NCI-H446 treated with DMSO at 0.1 percent for 48 hours (cell line): ENCODE measurements around the gene ZBTB21.

Experiments
- DNase-seq: peaks from one replicate; lab custom pipeline; 2025; lab: John Stamatoyannopoulos, UW

Gene ZBTB21

GRCh38 chr21:42039911-42040351 is 29.8 kb upstream of the ZBTB21 start:
- no peak for DNase-seq

GRCh38 chr21:42039470-42039901 is 29.3 kb upstream of the ZBTB21 start:
- DNase-seq = no peak

- peak; percentile 48 for DNase-seq
These were observed 28.8 kb upstream of the ZBTB21 start for GRCh38 chr21:42038826-42039425.

GRCh38 chr21:42038393-42038792 is 28.2 kb upstream of the ZBTB21 start:
- no peak for DNase-seq

DNA sequence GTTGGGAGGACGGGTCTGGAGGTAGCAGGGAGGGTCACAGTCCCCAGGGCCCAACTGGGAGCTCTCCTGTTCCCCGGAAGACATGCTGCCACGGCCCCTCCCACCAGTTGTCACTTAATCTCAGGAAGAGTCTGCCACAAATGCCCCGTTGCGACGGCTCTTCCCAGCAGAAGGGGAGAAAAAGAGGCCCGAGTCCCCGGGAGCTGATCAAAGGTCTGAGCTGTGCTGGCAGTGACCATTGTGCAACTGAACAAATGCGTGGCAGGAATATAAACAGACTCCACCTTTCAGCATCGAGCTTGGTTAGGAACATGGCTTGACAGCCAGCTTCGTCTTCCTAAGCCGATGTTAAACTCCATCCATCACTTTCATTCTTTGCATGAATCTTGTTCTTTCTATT is 27.8 kb upstream of the ZBTB21 start:
- DNase-seq = no peak

GRCh38 chr21:42037516-42037915 is 27.4 kb upstream of the ZBTB21 start:
- DNase-seq = no peak

GRCh38 chr21:42036313-42036712 is 26.2 kb upstream of the ZBTB21 start:
- DNase-seq = no peak

- no peak for DNase-seq
These were observed 22.8 kb upstream of the ZBTB21 start for GRCh38 chr21:42032968-42033367.

DNA sequence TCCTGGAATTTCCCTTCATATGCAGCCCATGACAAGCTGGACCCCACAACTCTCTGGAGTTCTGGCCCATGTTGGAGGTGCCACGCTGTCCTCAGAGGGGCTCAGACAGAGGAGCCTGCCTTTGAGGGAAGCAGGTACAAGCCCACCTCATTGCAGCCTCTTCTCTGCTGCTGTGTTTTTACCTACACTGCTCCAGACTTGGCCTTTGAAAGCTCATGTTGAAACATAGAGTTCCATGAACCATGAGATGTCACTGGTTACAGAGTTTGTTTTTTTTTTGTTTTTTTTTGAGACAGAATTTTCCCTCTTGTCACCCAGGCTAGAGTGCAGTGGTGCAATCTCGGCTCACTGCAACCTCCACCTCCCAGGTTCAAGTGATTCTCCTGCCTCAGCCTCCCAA is 22.1 kb upstream of the ZBTB21 start:
- no peak for DNase-seq

- no peak for DNase-seq
These were observed 21.7 kb upstream of the ZBTB21 start for GRCh38 chr21:42031816-42032215.

DNA sequence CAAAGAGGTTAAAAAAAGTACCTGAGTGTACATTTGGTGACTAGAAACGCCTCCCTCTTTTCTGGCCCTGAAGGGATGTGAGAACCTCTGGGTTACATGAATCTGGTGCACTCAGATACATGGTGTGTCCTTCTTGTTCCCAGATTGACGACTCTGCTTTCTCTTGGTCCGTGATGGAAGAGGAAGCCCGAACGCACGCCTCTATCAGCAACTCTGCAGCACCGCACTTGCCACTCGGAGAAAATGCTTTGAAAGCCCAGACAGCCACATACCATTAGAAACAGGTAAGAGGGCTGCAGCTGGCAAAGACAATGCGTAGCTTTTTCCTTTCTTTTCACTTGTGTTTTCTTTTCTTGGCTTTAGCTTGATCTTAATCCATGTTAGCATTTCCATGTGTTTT is 21.1 kb upstream of the ZBTB21 start:
- no peak for DNase-seq

DNA sequence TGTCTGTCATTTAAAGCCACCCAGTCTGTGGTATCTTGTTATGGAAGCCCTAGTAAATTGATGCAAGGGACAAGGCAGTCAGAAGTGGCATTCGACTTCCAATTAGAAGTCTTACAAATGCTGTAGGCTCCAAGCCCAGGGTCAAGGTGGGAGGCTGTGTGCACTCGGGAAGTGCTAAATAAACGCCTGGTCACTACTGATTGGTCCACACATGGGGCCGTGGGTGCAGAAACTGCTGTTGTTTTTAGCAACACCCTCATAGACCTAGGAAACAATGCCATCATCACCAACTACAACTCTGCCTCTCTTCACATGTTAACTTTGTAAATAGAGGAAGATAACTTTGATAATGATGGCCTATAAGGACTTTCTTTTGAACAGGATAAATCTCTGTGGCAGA is 20.2 kb upstream of the ZBTB21 start:
- no peak for DNase-seq

- DNase-seq = no peak
These were observed 18.7 kb upstream of the ZBTB21 start for GRCh38 chr21:42028766-42029425.

DNA sequence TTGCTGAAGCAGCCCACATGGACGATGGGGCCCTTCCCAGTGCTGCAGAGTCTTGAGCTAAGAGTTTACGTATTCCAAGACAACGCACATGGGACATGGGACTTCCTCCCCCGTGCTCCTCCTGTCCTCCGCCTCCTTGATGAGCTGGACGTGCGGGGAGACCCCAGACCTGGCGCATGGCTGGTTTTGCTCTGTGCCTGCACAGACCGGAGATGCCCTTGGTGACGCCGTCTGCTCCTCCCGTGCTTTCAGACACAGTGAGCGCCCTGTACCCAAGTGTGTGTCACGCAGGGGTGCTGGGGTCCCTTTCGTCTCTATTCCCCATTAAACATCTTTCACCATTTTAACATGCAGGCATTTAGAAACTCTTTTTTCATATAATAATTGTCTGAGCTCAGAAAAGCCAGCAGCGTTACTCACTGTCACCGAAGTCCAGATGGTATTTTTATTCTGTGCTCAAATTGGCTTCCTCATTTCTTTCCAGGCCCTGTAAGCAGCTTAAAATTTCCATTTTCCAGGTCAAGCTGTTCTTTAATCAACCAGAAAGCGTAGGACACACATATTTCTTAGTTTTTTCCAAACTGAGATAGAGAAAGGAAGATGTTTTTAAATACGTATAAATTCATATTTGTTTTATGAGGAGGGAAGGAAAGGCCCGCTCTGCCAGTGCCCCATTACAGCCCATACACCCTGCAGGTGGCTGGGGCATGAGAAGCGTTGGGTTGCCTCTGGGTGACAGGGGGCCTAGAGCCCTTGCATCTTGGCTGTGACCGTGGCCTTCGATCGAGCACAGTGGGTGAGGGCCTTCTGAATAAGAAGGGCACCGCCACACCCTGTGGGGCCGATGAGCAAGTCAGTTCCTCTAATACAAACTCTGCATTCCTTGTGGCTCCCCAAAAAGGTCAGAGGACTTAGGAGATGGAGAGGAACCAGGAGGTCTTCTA is 17.9 kb upstream of the ZBTB21 start:
- DNase-seq = peak; percentile 25

GRCh38 chr21:42027085-42027821 is 17.1 kb upstream of the ZBTB21 start:
- no peak for DNase-seq

DNA sequence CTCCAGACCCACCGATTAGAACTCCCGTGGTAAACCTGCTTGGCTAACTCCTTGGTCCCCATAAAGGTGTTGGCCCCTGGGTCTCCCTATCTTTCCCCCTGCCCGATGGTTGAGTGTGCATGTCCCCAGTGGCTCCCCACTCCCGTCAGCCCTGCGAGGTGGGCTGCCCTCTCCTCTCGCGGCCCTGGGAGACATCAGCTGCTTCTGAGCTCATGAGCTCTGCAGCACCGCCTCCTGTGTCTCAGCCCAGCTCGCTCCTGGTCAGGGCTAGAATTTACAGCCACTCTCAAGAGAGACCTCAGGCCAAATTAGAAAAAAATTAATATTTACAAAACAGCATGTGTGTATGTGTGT is 15.9 kb upstream of the ZBTB21 start:
- DNase-seq = no peak

GRCh38 chr21:42025376-42026081 is 15.4 kb upstream of the ZBTB21 start:
- no peak for DNase-seq

GRCh38 chr21:42022906-42023305 is 12.7 kb upstream of the ZBTB21 start:
- DNase-seq = no peak

GRCh38 chr21:42022091-42022430 is 11.9 kb upstream of the ZBTB21 start:
- no peak for DNase-seq

- no peak for DNase-seq
These were observed 11.4 kb upstream of the ZBTB21 start for GRCh38 chr21:42021371-42022090.

- no peak for DNase-seq
These were observed 9.5 kb upstream of the ZBTB21 start for GRCh38 chr21:42019706-42020105.
